NCI-H446 (cell line): ENCODE results near the gene POC5.

Experiments
- DNase-seq, 2 experiments: peaks; one replicate each; lab custom pipeline; 2025; lab: John Stamatoyannopoulos, UW

The POC5 gene

GRCh38 chr5:75659791-75660450 lies 57.3 kb downstream of the POC5 start:
- DNase-seq, result no peak

GRCh38 chr5:75656311-75657003 lies 60.8 kb downstream of the POC5 start:
- peak in 1 of 2 experiments; percentile 8 for DNase-seq

GRCh38 chr5:75654693-75655295 lies 62.4 kb downstream of the POC5 start:
- no peak for DNase-seq

GRCh38 chr5:75653521-75653920 lies 63.7 kb downstream of the POC5 start:
- DNase-seq, result no peak

- no peak for DNase-seq
Observed at GRCh38 chr5:75651575-75652238, 65.5 kb downstream of the POC5 start.

DNA sequence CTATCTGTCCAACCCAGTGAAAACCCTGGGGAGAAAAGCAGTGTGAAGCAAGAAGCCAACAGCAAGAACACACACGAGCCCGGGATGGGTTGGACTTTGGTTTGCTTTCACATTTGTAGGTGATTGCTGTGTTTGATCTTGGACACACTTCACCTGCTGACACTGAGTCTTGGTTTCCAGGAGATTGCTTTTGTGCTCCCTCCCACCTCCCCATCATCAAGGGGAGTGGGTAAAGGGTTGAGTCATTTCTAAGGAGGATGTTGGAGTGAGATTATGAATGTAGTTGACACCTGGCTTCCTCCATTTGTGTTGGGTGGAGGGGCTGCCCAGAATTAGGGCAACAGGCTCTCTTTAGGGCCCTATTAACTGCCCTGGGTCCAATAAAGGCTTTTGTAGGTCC lies 68.5 kb downstream of the POC5 start:
- no peak for DNase-seq

- DNase-seq, result no peak
Observed at GRCh38 chr5:75640826-75641225, 76.4 kb downstream of the POC5 start.

DNA sequence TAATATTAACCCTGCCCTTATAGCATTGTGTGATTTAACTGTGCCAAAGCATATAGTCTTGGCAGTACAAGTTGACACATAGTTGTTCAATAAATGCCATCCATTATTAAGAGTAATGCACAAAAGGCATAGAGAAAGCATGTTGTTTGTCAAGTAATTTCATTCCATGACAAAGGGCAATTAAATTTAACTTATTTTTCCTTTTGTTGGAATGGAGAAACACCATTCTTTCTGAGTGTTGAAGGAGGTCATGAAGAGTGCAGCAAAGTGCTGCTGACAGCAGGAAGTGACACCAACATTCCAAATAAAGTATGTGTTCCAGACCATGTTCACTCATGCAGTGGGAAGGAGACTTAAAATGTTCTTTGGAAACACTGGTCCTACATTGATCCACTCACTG lies 76.8 kb downstream of the POC5 start:
- no peak for DNase-seq

- no peak for DNase-seq
Observed at GRCh38 chr5:75639535-75640311, 77.5 kb downstream of the POC5 start.

GRCh38 chr5:75637949-75638348 lies 79.3 kb downstream of the POC5 start:
- DNase-seq, result no peak

GRCh38 chr5:75632321-75632720 lies 84.9 kb downstream of the POC5 start:
- DNase-seq, result no peak

- DNase-seq, result no peak
Observed at GRCh38 chr5:75630875-75631274, 86.4 kb downstream of the POC5 start.

GRCh38 chr5:75627801-75628200 lies 89.4 kb downstream of the POC5 start:
- no peak for DNase-seq

- DNase-seq, result no peak
Observed at GRCh38 chr5:75626959-75627358, 90.3 kb downstream of the POC5 start.
